Measurements from ENCODE around the gene ZEB2.
A peak's percentile ranks its signal among the peaks of the same experiment; 100 is the strongest.

The ZEB2 gene

GRCh38 chr2:144455987-144456386 is 63.9 kb downstream of the ZEB2 start:
- H3K27me3 ChIP-seq (replicated peaks), result no peaks in the 10 kb centered on the region
- no peaks in the 10 kb centered on the region for H3K36me3 ChIP-seq (replicated peaks)
- DNase-seq, result no peak
- peak overlapping the region; percentile 80 for H3K27ac ChIP-seq
- in situ Hi-C loops (cut with HindIII; ENCODE audit: low pct_ligation_motif_present, low sequenced_read_pairs), result no loop called here
- H3K4me3 ChIP-seq (ENCODE audit: low read depth, low read length), result no peak overlapping the region
- TF ChIP-seq CTCF (IDR thresholded peaks at IDR 0.05; ENCODE audit: low read depth, low read length, missing control alignments), result no peak

GRCh38 chr2:144454466-144455287 is 65.2 kb downstream of the ZEB2 start:
- H3K27ac ChIP-seq, result peak overlapping the region; percentile 80
- H3K4me3 ChIP-seq (ENCODE audit: low read depth, low read length), result no peak overlapping the region
- DNase-seq, result no peak
- in situ Hi-C loops (cut with HindIII; ENCODE audit: low pct_ligation_motif_present, low sequenced_read_pairs), result no loop called here
- no peaks in the 10 kb centered on the region for H3K36me3 ChIP-seq (replicated peaks)
- no peaks in the 10 kb centered on the region for H3K27me3 ChIP-seq (replicated peaks)
- TF ChIP-seq CTCF (IDR thresholded peaks at IDR 0.05; ENCODE audit: low read depth, low read length, missing control alignments), result no peak

GRCh38 chr2:144453486-144454158 is 66.3 kb downstream of the ZEB2 start:
- Histone ChIP-seq H3K27ac (peak overlapping the region; percentile 80), H3K36me3 (replicated peaks) (peaks cover 5% of the 10 kb centered on the region)

GRCh38 chr2:144452989-144453336 is 67.0 kb downstream of the ZEB2 start:
- peak; percentile 50 for DNase-seq
- Histone ChIP-seq H3K4me3 (ENCODE audit: low read depth, low read length) (no peak overlapping the region), H3K27ac (peak overlapping the region; percentile 80), H3K27me3 (replicated peaks) (no peaks in the 10 kb centered on the region), H3K36me3 (replicated peaks) (peaks cover 5% of the 10 kb centered on the region)
- in situ Hi-C loops (cut with HindIII; ENCODE audit: low pct_ligation_motif_present, low sequenced_read_pairs), result no loop called here
- no peak for TF ChIP-seq CTCF (IDR thresholded peaks at IDR 0.05; ENCODE audit: low read depth, low read length, missing control alignments)

More at GRCh38 chr2:144453486-144454158, 66.3 kb downstream of the ZEB2 start:
- Histone ChIP-seq H3K27me3 (replicated peaks) (no peaks in the 10 kb centered on the region), H3K4me3 (ENCODE audit: low read depth, low read length) (no peak overlapping the region)
- no peak for DNase-seq
- in situ Hi-C loops (cut with HindIII; ENCODE audit: low pct_ligation_motif_present, low sequenced_read_pairs), result no loop called here
- no peak for TF ChIP-seq CTCF (IDR thresholded peaks at IDR 0.05; ENCODE audit: low read depth, low read length, missing control alignments)

GRCh38 chr2:144452169-144452988 is 67.5 kb downstream of the ZEB2 start:
- peak; percentile 53 for DNase-seq
- H3K4me3 ChIP-seq (ENCODE audit: low read depth, low read length), result peak overlapping the region; percentile 18
- peak; percentile 52 for TF ChIP-seq CTCF (IDR thresholded peaks at IDR 0.05; ENCODE audit: low read depth, low read length, missing control alignments)
- in situ Hi-C loops (cut with HindIII; ENCODE audit: low pct_ligation_motif_present, low sequenced_read_pairs), result no loop called here
- H3K27ac ChIP-seq, result peak overlapping the region; percentile 80
- peaks cover 5% of the 10 kb centered on the region for H3K36me3 ChIP-seq (replicated peaks)
- no peaks in the 10 kb centered on the region for H3K27me3 ChIP-seq (replicated peaks)

All from brain microvascular endothelial cell (primary cell).